Activated CD4-positive, alpha-beta T cell treated with anti-CD3 and anti-CD28 coated beads for 36 hours (primary cell): ENCODE data around the gene CBFA2T3. TPM values are rescaled to one million over a fixed set of nuclear protein-coding genes. Genes with fewer than 3 reads are reported as not detected.

Experiments
- ATAC-seq: fragments of 200-7000 bp; cut with Tn5 transposase; one replicate; pipeline ENCODE4 v1.10.0; 2021; ENCODE audit warnings: mild to moderate bottlenecking, moderate library complexity
- CTCF ChIA-PET: fragments of 350-600 bp; sonication (Branson Sonifier 250); formaldehyde crosslinking; loops from one replicate; lab custom pipeline; 2021; ENCODE audit warnings: antibody characterized with exemption; lab: Charles Lee
- POLR2A ChIA-PET: fragments of 350-600 bp; sonication (Branson Sonifier 250); formaldehyde crosslinking; loops from one replicate; lab custom pipeline; 2021; ENCODE audit warnings: antibody characterized with exemption, inconsistent platforms; lab: Charles Lee
- DNase-seq: peaks from one replicate; pipeline ENCODE4 v3.0.0-alpha.2; 2020
- H3K27ac Mint-ChIP-seq: one replicate; pipeline ENCODE4 v1.8.0; 2021; ENCODE audit warnings: mixed read lengths
- H3K27me3 Mint-ChIP-seq: one replicate; pipeline ENCODE4 v1.8.0; 2021; ENCODE audit warnings: mixed read lengths
- H3K36me3 Mint-ChIP-seq: one replicate; pipeline ENCODE4 v1.8.0; 2021; ENCODE audit warnings: low read depth, mixed read lengths
- H3K4me1 Mint-ChIP-seq: one replicate; pipeline ENCODE4 v1.8.0; 2021; ENCODE audit warnings: mixed read lengths
- H3K4me3 Mint-ChIP-seq: one replicate; pipeline ENCODE4 v1.8.0; 2021; ENCODE audit warnings: mild to moderate bottlenecking, moderate library complexity, mixed read lengths
- H3K9me3 Mint-ChIP-seq: one replicate; pipeline ENCODE4 v1.8.0; 2021; ENCODE audit warnings: low read depth, mixed read lengths
- intact Hi-C, 2 experiments: fragments of 100-400 bp; cut with DNase I in 1 of 2; cut with micrococcal nuclease in 1 of 2; formaldehyde crosslinking; loops; one replicate each; pipeline versions ENCODE4 v1.14.2 to v1.15.1; 2022 to 2024; cut with DNase I, micrococcal nuclease
- total RNA-seq, 2 experiments: library from RNA; stranded (reverse); gene quantifications; one replicate each; pipeline ENCODE4 v1.2.3, GENCODE V29; 2021

CBFA2T3 gene
- total RNA-seq, 2 experiments from 2014 or later, result 0.30 to 0.34 TPM

DNA sequence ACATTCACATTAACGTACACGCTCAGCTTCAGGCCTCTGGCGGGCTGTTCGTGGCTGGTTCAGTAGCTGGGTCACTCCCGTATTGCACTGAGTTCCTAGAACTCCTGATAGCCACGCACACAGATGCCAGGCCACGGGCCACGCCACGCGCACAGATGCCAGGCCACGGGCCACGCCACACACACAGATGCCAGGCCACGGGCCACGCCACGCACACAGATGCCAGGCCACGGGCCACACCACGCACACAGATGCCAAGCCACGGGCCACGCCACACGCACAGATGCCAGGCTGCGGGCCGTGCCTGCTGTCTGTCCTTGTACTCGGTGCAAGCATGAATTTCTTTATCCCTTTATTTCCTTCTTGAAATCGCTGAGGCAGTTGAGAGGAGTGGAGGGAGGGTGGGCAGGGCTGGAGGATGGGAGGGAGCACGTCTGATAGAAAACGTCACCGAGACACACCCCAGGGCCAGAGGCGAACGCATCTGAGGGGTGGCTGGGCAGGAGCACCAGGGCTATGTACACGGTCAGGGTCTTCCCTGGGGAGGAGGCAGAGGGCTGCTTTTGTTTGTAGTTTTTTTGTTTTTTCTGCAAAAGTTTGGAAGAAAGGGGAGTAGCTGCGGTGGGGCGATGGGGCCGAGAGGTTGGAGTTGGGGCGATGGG, 101.9 kb downstream of the CBFA2T3 start:
- Mint-ChIP-seq H3K4me1 (peaks cover 2% of the 10 kb centered on the region), H3K27me3 (peaks cover 9% of the 10 kb centered on the region), H3K4me3 (no peak overlapping the region), H3K27ac (no peak overlapping the region), H3K9me3 (no peaks in the 10 kb centered on the region), H3K36me3 (no peaks in the 10 kb centered on the region)
- intact Hi-C loops, result no loop called here
- POLR2A ChIA-PET, result no interaction called here
- DNase-seq, result no peak
- CTCF ChIA-PET, result no interaction called here
- ATAC-seq, result no peak

GRCh38 chr16:88872650-88873331, 104.2 kb downstream of the CBFA2T3 start:
- H3K27ac Mint-ChIP-seq, result no peak overlapping the region
- peaks cover 2% of the 10 kb centered on the region for H3K4me1 Mint-ChIP-seq
- intact Hi-C loops, result no loop called here
- POLR2A ChIA-PET, result no interaction called here
- no peak overlapping the region for H3K4me3 Mint-ChIP-seq
- no peak for ATAC-seq
- peaks cover 9% of the 10 kb centered on the region for H3K27me3 Mint-ChIP-seq
- CTCF ChIA-PET, result interaction anchor here (1.4 kb wide), 1 partner anchor 15 kb away, joined by 3 read pairs; no protein-coding TSS in a partner anchor
- H3K9me3 Mint-ChIP-seq, result no peaks in the 10 kb centered on the region
- H3K36me3 Mint-ChIP-seq, result no peaks in the 10 kb centered on the region
- no peak for DNase-seq

DNA sequence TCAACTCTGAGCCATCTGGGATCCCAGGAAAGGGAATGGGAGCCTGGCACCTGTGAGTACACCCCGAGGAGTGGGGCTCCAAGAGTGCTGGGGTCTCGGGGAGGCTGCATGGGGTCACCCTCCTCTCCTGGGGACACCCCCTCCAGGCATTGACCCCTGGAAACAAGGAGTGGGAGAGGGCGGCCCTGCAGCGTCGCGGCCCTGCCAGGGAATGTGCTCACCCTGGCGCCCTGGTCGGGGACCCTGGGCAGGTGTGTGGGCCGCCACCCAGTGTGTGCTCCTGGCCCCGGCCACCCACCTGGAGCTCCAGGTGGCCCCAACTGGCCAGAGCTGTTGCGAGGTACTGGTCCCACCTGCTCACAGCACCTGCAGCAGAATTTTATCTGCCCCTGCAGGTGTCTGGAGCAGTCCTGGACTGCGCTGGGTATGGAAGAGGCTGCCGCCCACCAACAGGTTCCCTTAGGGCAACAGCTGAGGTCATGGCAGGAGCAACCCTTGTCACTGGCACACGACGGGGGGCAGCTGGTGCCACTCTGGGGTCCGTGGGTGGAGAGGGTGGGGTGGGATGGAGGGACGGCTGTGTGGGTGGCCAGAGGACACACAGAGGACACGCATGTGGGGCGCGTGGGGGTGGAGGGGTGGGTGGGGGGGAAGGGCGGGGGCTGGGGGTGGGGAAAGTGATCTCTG, 105.1 kb downstream of the CBFA2T3 start:
- H3K27ac Mint-ChIP-seq, result no peak overlapping the region
- no peaks in the 10 kb centered on the region for H3K9me3 Mint-ChIP-seq
- intact Hi-C loops, result no loop called here
- ATAC-seq (no peak), DNase-seq (no peak)
- peaks cover 9% of the 10 kb centered on the region for H3K27me3 Mint-ChIP-seq
- H3K4me1 Mint-ChIP-seq, result peaks cover 2% of the 10 kb centered on the region
- no peak overlapping the region for H3K4me3 Mint-ChIP-seq
- CTCF ChIA-PET, result no interaction called here
- POLR2A ChIA-PET, result no interaction called here
- H3K36me3 Mint-ChIP-seq, result no peaks in the 10 kb centered on the region

DNA sequence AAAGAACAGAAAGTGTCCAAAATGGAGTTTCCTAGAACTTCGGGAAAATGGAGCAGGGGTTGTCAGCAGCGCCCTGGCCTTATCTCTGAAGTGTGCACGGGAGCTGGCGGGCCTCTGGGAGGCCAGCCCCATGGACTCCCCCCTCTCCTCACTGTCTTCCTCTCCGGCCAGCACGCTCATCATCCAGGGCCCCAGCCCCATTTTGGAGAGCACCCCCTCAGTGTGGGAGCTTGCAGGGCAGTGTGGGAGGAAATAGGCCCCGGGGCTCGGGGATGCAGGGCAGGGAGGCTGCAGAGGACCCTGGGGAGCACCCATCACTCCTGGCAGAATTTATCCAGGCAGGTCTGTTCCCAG, 105.7 kb downstream of the CBFA2T3 start:
- peaks cover 2% of the 10 kb centered on the region for H3K4me1 Mint-ChIP-seq
- no peak for DNase-seq
- no peak for ATAC-seq
- H3K27me3 Mint-ChIP-seq, result peaks cover 9% of the 10 kb centered on the region
- ChIA-PET CTCF (no interaction called here), POLR2A (no interaction called here)
- intact Hi-C loops, result no loop called here
- no peak overlapping the region for H3K27ac Mint-ChIP-seq
- H3K36me3 Mint-ChIP-seq, result no peaks in the 10 kb centered on the region
- no peak overlapping the region for H3K4me3 Mint-ChIP-seq
- H3K9me3 Mint-ChIP-seq, result no peaks in the 10 kb centered on the region

- Mint-ChIP-seq H3K27ac (no peak overlapping the region), H3K4me3 (no peak overlapping the region), H3K4me1 (peaks cover 2% of the 10 kb centered on the region), H3K36me3 (no peaks in the 10 kb centered on the region), H3K9me3 (no peaks in the 10 kb centered on the region), H3K27me3 (peaks cover 9% of the 10 kb centered on the region)
- intact Hi-C loops, result no loop called here
- POLR2A ChIA-PET, result no interaction called here
- ATAC-seq (peak; percentile 39), DNase-seq (peak; percentile 24)
- CTCF ChIA-PET, result no interaction called here
Measured at GRCh38 chr16:88870608-88871348, 106.2 kb downstream of the CBFA2T3 start.

DNA sequence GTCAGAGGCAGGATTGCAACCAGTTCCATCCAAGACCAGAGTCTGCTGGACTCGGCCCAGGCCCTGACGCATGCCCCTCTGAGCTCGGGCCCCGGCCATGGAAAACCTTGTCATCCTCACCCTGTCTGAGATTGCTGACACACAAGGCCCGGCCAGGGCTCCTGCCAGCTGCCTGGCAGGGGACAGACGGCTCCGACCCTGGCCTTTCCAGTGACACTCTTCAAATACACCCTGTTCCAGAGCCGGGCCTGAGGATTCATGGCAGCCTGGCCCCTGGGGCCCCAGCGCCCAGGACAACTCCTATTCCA, 107.4 kb downstream of the CBFA2T3 start:
- ChIA-PET POLR2A (no interaction called here), CTCF (no interaction called here)
- Mint-ChIP-seq H3K36me3 (no peaks in the 10 kb centered on the region), H3K4me3 (no peak overlapping the region), H3K9me3 (no peaks in the 10 kb centered on the region), H3K4me1 (peaks cover 2% of the 10 kb centered on the region), H3K27me3 (peaks cover 9% of the 10 kb centered on the region), H3K27ac (no peak overlapping the region)
- ATAC-seq (no peak), DNase-seq (no peak)
- intact Hi-C loops, result no loop called here

GRCh38 chr16:88868974-88869672, 107.9 kb downstream of the CBFA2T3 start:
- ATAC-seq (no peak), DNase-seq (no peak)
- intact Hi-C loops, result no loop called here
- CTCF ChIA-PET, result no interaction called here
- H3K9me3 Mint-ChIP-seq, result no peaks in the 10 kb centered on the region
- H3K36me3 Mint-ChIP-seq, result no peaks in the 10 kb centered on the region
- H3K27me3 Mint-ChIP-seq, result peaks cover 9% of the 10 kb centered on the region
- H3K4me3 Mint-ChIP-seq, result no peak overlapping the region
- no peak overlapping the region for H3K27ac Mint-ChIP-seq
- POLR2A ChIA-PET, result no interaction called here
- H3K4me1 Mint-ChIP-seq, result peaks cover 2% of the 10 kb centered on the region

DNA sequence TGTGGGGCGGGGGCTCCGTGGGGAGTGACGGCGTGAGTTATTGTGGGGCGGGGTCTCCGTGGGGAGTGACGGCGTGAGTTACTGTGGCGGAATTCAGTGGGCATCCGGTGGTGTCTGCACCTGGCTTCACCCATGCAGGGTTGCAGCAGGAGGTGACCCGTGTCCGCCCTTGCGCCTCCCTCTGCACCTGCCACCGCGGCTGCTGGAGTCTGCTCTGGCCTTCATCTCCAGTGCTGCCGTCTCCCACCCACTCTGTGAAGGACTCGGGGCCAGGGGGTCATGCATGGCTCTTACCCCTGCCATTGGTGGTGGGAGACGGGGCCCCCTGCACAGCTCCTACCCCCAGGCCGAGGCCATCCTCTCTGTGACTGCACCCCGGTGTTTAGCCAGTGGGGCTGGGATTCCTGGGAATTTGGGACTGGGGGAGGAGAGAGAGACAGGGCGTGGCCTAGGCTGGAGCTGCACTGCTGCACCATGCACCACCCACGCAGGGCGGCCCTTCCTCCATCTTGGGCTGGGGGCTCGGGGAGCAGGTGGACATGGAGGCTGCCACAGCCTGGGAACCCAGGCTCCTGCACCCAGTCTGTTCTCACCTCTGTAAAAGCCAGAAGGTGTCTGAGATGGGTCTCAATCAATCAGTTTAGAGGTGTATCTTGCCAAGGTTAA, 109.3 kb downstream of the CBFA2T3 start:
- Mint-ChIP-seq H3K36me3 (no peaks in the 10 kb centered on the region), H3K27me3 (peaks cover 9% of the 10 kb centered on the region), H3K4me1 (peaks cover 2% of the 10 kb centered on the region), H3K9me3 (no peaks in the 10 kb centered on the region), H3K4me3 (no peak overlapping the region), H3K27ac (no peak overlapping the region)
- DNase-seq, result no peak
- ChIA-PET CTCF (no interaction called here), POLR2A (no interaction called here)
- ATAC-seq, result no peak
- intact Hi-C loops, result no loop called here

DNA sequence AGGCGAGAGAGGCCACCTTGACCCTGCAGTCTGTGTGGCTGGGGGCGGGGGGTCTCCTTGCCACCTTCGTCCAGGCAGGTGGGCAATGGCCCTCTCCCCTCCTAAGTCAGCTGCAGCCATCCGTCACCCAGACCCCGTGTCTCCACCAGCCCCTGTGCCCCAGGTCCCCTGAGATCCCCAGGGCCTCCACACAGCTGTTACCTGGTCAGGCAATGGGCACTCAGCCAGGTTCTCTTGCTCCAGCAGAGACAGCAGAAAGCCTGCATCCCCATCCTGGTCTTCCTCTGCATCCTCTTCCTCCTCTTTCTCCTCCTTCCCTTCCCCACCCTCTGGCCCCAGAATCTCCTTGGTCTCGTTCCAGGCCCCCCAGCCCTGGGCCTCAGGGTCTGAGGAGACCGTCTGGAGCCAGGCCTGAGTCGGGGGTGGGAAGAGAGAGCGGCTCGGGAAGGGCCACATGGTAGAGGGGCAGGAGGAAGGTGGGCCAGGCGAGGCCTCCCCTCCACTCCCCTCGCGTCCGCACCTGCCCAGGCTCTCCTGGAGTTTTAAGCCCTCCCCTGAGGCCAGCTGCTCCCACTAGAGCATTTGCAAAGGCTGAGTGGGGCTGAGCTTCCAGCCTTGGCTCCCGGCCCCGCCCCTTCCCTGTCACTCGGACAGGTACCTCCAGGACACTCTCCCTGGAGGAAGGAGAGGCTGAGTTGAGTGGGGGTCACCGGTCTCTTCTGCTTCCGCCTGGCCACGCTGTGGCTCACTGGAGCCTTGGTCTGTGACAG, 110.7 kb downstream of the CBFA2T3 start, which contains the start of gene PABPN1L:
TSS of gene PABPN1L (minus strand) at position 510 of the 770 bp plus-strand sequence. CDS start at position 456, 54 bp downstream.
- Mint-ChIP-seq H3K36me3 (peaks cover under 1% of the 10 kb centered on the region), H3K27me3 (peaks cover 8% of the 10 kb centered on the region), H3K4me3 (no peak within 1 kb of the TSS), H3K4me1 (peaks cover 2% of the 10 kb centered on the region), H3K9me3 (no peaks in the 10 kb centered on the region), H3K27ac (no peak within 1 kb of the TSS)
- no peak for ATAC-seq
- CTCF ChIA-PET, result no interaction called here
- POLR2A ChIA-PET, result interaction anchor here (0.6 kb wide), 1 partner anchor 308 kb away, joined by 5 read pairs; no protein-coding TSS in a partner anchor
- DNase-seq, result no peak
- intact Hi-C loops, result no loop called here

- Mint-ChIP-seq H3K4me1 (no peaks in the 10 kb centered on the region), H3K9me3 (no peaks in the 10 kb centered on the region), H3K36me3 (peaks cover 6% of the 10 kb centered on the region), H3K27ac (no peak overlapping the region), H3K27me3 (peaks cover 3% of the 10 kb centered on the region), H3K4me3 (no peak overlapping the region)
- intact Hi-C loops, result no loop called here
- ChIA-PET POLR2A (interaction anchor here (0.6 kb wide), 1 partner anchor 307 kb away, joined by 5 read pairs; no protein-coding TSS in a partner anchor), CTCF (no interaction called here)
- ATAC-seq, result no peak
- DNase-seq, result no peak
Measured at GRCh38 chr16:88865742-88866141, 111.3 kb downstream of the CBFA2T3 start.
